Aorta (tissue), 5 donors: ENCODE measurements around the gene DPY30. TPM values are rescaled to one million over a fixed set of nuclear protein-coding genes. Genes with fewer than 3 reads are reported as not detected.

Experiments used
- ATAC-seq: fragments of 200-7000 bp; cut with Tn5 transposase; one replicate; pipeline ENCODE4 v1.9.1; 2022; ENCODE audit warnings: moderate library complexity; ENCODE audit not compliant: low FRiP score
- DNase-seq, 2 donors: peaks; one replicate each; pipeline ENCODE4 v3.0.0-alpha.2; 2020
- H3K27ac ChIP-seq, 2 donors: one replicate each; pipeline ENCODE4 v1.5.1; 2013; ENCODE audit warnings: low read length in 2 of 2, mild to moderate bottlenecking in 2 of 2, moderate library complexity in 2 of 2, control low read depth in 1 of 2, inconsistent platforms in 1 of 2, low read depth in 1 of 2
- H3K27me3 ChIP-seq, 2 donors: one replicate each; pipeline ENCODE4 v1.6.1; 2013; ENCODE audit warnings: control low read depth in 1 of 2, low read length in 1 of 2, mild to moderate bottlenecking in 1 of 2, moderate library complexity in 1 of 2; ENCODE audit not compliant: insufficient read depth in 2 of 2, control insufficient read depth in 1 of 2
- H3K36me3 ChIP-seq, 2 donors: one replicate each; pipeline ENCODE4 v1.6.1; 2013; ENCODE audit warnings: control low read depth in 1 of 2, low read length in 1 of 2, mild to moderate bottlenecking in 1 of 2; ENCODE audit not compliant: insufficient read depth in 2 of 2, control insufficient read depth in 1 of 2
- H3K4me1 ChIP-seq, 2 donors: one replicate each; pipeline ENCODE4 v1.6.1; 2013; ENCODE audit warnings: low read length in 2 of 2, control low read depth in 1 of 2, mild to moderate bottlenecking in 1 of 2, moderate library complexity in 1 of 2; ENCODE audit not compliant: insufficient read depth in 2 of 2, control insufficient read depth in 1 of 2
- H3K4me3 ChIP-seq, 2 donors: one replicate each; pipeline ENCODE4 v1.5.1; 2013; ENCODE audit warnings: low read length in 2 of 2, control low read depth in 1 of 2, mild to moderate bottlenecking in 1 of 2
- H3K9me3 ChIP-seq: one replicate; pipeline ENCODE4 v1.6.1; 2013; ENCODE audit warnings: mild to moderate bottlenecking, low read length; ENCODE audit not compliant: control insufficient read depth
- WGBS, 2 donors: extraction: QIAGEN DNeasy Blood & Tissue Kit; methylation state at CpG; one replicate each; pipeline ENCODE4 v1.1.7; 2013; 5-methylcytosine and 5-hydroxymethylcytosine counted together
- intact Hi-C, 2 donors: fragments of 100-400 bp; cut with DNase I; formaldehyde crosslinking; loops; one replicate each; pipeline versions ENCODE4 v1.14.2 to v1.15.0; 2022
- polyA plus RNA-seq, 2 donors: library from polyadenylated mRNA; stranded (reverse); fragments of 200-250 nt; gene quantifications; one replicate each; pipeline ENCODE4 v1.2.3, GENCODE V29; 2013
- total RNA-seq, 2 donors: library from RNA; stranded (reverse); fragmentation: NEBNext Ultra II Directional; extraction: Animal tissue kit (Norgen Biotek cat#: 25700); gene quantifications; one replicate each; pipeline ENCODE4 v1.2.1, GENCODE V29; 2021
- donor health status: healthy with polysubstance abuse.
- donor health status: Bipolar disorder and iron deficiency.
- donor health status: DM: no; HTN: no; CAD: no.
- donor health status: DM: no; HTN: no; CAD: no.
- donor health status: DM: yes; HTN: yes; CAD: no.

Gene DPY30
- total and polyA plus RNA-seq, 4 donors, result 38.4 to 131 (median 63.5) TPM

- Histone ChIP-seq H3K4me3 (no peak overlapping the region), H3K4me1 (no peaks in the 10 kb centered on the region), H3K27me3 (no peaks in the 10 kb centered on the region), H3K36me3 (no peaks in the 10 kb centered on the region), H3K27ac (no peak overlapping the region), H3K9me3 (no peaks in the 10 kb centered on the region)
- no peak for ATAC-seq
- WGBS, 2 donors, result 95% methylated on average over 2 of the region's 2 CpGs
- intact Hi-C loops, result no loop called here
- no peak for DNase-seq
These were observed 52.0 kb downstream of the DPY30 start for GRCh38 chr2:31987454-31988220.

GRCh38 chr2:31986906-31987305, 52.7 kb downstream of the DPY30 start:
- intact Hi-C loops, result no loop called here
- no peak overlapping the region for H3K27ac ChIP-seq
- no peaks in the 10 kb centered on the region for H3K36me3 ChIP-seq
- no peak for ATAC-seq
- H3K4me3 ChIP-seq, result no peak overlapping the region
- H3K27me3 ChIP-seq, result no peaks in the 10 kb centered on the region
- no peak for DNase-seq
- 78 to 87% methylated on average over 3 of the region's 3 CpGs for WGBS, 2 donors
- H3K9me3 ChIP-seq, result no peaks in the 10 kb centered on the region
- no peaks in the 10 kb centered on the region for H3K4me1 ChIP-seq

GRCh38 chr2:31983762-31984467, 55.7 kb downstream of the DPY30 start:
- no peak for ATAC-seq
- DNase-seq, result no peak
- H3K4me3 ChIP-seq, result no peak overlapping the region
- no peaks in the 10 kb centered on the region for H3K27me3 ChIP-seq
- no peaks in the 10 kb centered on the region for H3K9me3 ChIP-seq
- H3K36me3 ChIP-seq, result no peaks in the 10 kb centered on the region
- intact Hi-C loops, result no loop called here
- peaks cover 2 to 7% of the 10 kb centered on the region in 2 donors for H3K4me1 ChIP-seq
- 87 to 90% methylated on average over 5 of the region's 5 CpGs for WGBS, 2 donors
- H3K27ac ChIP-seq, result no peak overlapping the region

DNA sequence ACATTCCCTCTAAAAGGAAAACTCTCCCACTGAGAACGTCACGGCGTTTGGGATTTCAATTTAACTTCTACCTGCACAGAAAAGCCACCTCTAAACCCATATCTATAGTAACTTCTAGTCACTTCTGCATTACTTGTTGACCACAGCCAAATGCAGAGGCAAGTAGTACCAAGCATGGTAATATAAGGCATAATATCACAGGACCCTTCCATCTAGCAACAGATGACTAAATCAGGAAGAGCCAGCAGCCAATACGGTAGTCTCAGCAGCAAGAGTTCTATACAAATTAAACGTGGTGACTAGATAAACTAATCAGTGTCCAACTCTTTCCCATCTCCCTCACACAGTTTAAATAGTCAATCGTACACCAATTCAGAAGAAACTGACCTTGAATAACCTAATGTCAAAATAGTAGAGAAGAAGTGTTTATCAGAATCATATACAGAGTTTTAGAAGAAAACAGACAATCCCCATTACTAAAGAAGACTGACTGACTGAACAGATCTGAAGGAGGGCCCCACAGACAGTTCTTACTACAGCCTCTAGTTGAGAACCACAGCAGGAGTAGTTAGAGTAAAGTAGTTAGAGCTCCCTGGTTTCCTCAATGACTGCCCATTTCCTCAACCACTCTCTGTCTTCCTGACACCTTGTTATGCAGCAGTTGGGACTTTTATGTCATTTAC, 58.8 kb downstream of the DPY30 start:
- Histone ChIP-seq H3K36me3 (no peaks in the 10 kb centered on the region), H3K4me1 (peaks cover 2 to 7% of the 10 kb centered on the region in 2 donors), H3K27me3 (no peaks in the 10 kb centered on the region), H3K27ac (no peak overlapping the region), H3K9me3 (no peaks in the 10 kb centered on the region), H3K4me3 (no peak overlapping the region)
- DNase-seq (no peak), ATAC-seq (no peak)
- intact Hi-C loops, result no loop called here
- 71 to 75% methylated on average over 6 of the region's 6 CpGs for WGBS, 2 donors

DNA sequence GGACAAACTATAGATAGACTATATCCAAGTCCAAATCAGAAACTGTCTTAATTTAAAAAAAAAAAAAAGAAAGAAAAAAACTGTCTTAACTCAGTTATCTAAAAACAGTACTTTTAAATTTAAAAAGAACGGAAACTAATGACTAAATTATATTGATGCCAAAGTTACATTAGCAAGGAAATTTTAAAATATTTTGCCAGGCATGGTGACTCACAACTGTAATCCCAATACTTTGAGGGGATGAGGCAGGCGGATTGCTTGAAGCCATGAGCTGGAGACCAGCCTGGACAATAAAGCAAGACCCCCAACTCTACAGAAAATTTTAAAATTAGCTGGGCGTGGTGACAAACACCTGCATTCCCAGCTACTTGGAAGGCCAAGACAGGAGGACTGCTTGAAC, 59.6 kb downstream of the DPY30 start:
- Histone ChIP-seq H3K27ac (no peak overlapping the region), H3K4me3 (no peak overlapping the region), H3K36me3 (no peaks in the 10 kb centered on the region), H3K9me3 (no peaks in the 10 kb centered on the region), H3K27me3 (no peaks in the 10 kb centered on the region), H3K4me1 (peaks cover 2 to 7% of the 10 kb centered on the region in 2 donors)
- ATAC-seq (no peak), DNase-seq (no peak)
- 42 to 43% methylated on average over 3 of the region's 3 CpGs for WGBS, 2 donors
- intact Hi-C loops, result no loop called here

GRCh38 chr2:31979018-31979417, 60.6 kb downstream of the DPY30 start:
- intact Hi-C loops, result no loop called here
- no peaks in the 10 kb centered on the region for H3K27me3 ChIP-seq

DNA sequence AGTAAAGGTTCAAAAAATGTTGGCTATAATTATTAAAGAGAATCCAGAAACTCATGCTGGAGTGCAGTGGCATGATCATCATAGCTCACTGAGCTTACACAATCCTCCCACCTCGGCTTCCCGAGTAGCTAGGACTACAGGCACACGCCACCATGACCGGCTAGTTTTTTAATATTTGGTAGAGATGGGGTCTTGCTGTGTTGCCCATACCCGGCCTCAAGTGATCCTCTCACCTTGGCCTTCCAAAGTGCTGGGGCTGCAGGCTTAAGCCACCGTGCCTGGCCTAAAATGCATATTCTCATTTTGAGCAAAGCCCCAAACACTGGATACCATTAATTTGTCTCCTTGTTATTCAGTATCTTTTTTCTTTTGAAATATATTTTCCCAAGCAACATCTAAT, 61.2 kb downstream of the DPY30 start:
- H3K9me3 ChIP-seq, result no peaks in the 10 kb centered on the region
- intact Hi-C loops, result no loop called here
- ATAC-seq, result no peak
- no peak overlapping the region for H3K4me3 ChIP-seq
- peaks cover 2 to 7% of the 10 kb centered on the region in 2 donors for H3K4me1 ChIP-seq
- no peak overlapping the region for H3K27ac ChIP-seq
- DNase-seq, result no peak
- H3K27me3 ChIP-seq, result no peaks in the 10 kb centered on the region
- 98 to 99% methylated on average over 6 of the region's 6 CpGs for WGBS, 2 donors
- no peaks in the 10 kb centered on the region for H3K36me3 ChIP-seq

More at GRCh38 chr2:31979018-31979417, 60.6 kb downstream of the DPY30 start:
- DNase-seq (no peak), ATAC-seq (no peak)
- no peak overlapping the region for H3K27ac ChIP-seq
- H3K9me3 ChIP-seq, result no peaks in the 10 kb centered on the region
- H3K4me3 ChIP-seq, result no peak overlapping the region
- 90 to 94% methylated on average over 3 of the region's 3 CpGs for WGBS, 2 donors
- H3K4me1 ChIP-seq, result peaks cover 2 to 7% of the 10 kb centered on the region in 2 donors
- H3K36me3 ChIP-seq, result no peaks in the 10 kb centered on the region
